G401 (cell line): ENCODE measurements around the gene WDR55. TPM values are rescaled to one million over a fixed set of nuclear protein-coding genes. Genes with fewer than 3 reads are reported as not detected.
"Not testable (repeated sequence)": the region's sequence is repeated elsewhere in the genome, so short reads cannot be mapped to it uniquely, and the experiment has no call there.

Source experiments
- DNase-seq: peaks from one replicate; pipeline ENCODE4 v3.0.0-alpha.2; 2015; ENCODE audit warnings: low spot score
- in situ Hi-C: cut with HindIII; loops from 2 replicates; pipeline ENCODE4 v1.10.0; 2016; ENCODE audit warnings: low sequenced_read_pairs, mixed read lengths
- total RNA-seq: library from RNA; depleted of rRNA; stranded (reverse); fragments of >200 nt; shearing (Covaris generic); gene quantifications from 2 replicates; pipeline ENCODE4 v1.2.3, GENCODE V29; 2014; rRNA removed

Gene WDR55
- total RNA-seq, result 19.3 and 27.2 TPM in 2 replicates

- peak; percentile 95 for DNase-seq
- in situ Hi-C loops, result no loop called here
Measured at GRCh38 chr5:140664359-140665119, at the start of gene WDR55. Gene WDR55, plus strand, starts transcription at chr5:140664904. Its CDS starts 9 bp downstream, at chr5:140664913.

GRCh38 chr5:140622301-140622700, 42.4 kb upstream of the WDR55 start:
- in situ Hi-C loops, result no loop called here
- DNase-seq, result no peak

GRCh38 chr5:140623061-140623460, 41.6 kb upstream of the WDR55 start:
- in situ Hi-C loops, DNase-seq: not testable (repeated sequence)

GRCh38 chr5:140624886-140625285, 39.8 kb upstream of the WDR55 start:
- in situ Hi-C loops, DNase-seq: not testable (repeated sequence)

- DNase-seq, result no peak
- in situ Hi-C loops, result no loop called here
Measured at GRCh38 chr5:140627972-140628371, 36.7 kb upstream of the WDR55 start.

GRCh38 chr5:140628711-140629110, 36.0 kb upstream of the WDR55 start:
- DNase-seq, result no peak
- in situ Hi-C loops, result no loop called here

- in situ Hi-C loops, result no loop called here
- peak; percentile 6 for DNase-seq
Measured at GRCh38 chr5:140630292-140631035, 34.2 kb upstream of the WDR55 start.

- in situ Hi-C loops, result no loop called here
- DNase-seq, result peak; percentile 52
Measured at GRCh38 chr5:140631036-140631417, 33.7 kb upstream of the WDR55 start.

GRCh38 chr5:140631831-140632365, 32.8 kb upstream of the WDR55 start:
- in situ Hi-C loops, result no loop called here
- DNase-seq, result peak; percentile 75

- peak; percentile 85 for DNase-seq
- in situ Hi-C loops, result no loop called here
Measured at GRCh38 chr5:140632366-140633020, 32.2 kb upstream of the WDR55 start.

GRCh38 chr5:140633021-140633471, 31.7 kb upstream of the WDR55 start, which contains the start of gene CD14:
Gene CD14, minus strand, starts transcription at chr5:140633175. Its CDS starts 104 bp downstream, at chr5:140633071.
- in situ Hi-C loops, result no loop called here
- peak; percentile 74 for DNase-seq

GRCh38 chr5:140633501-140633900, 31.2 kb upstream of the WDR55 start:
- no peak for DNase-seq
- in situ Hi-C loops, result no loop called here

- no peak for DNase-seq
- in situ Hi-C loops, result no loop called here
Measured at GRCh38 chr5:140634103-140634502, 30.6 kb upstream of the WDR55 start.

GRCh38 chr5:140635291-140636257, 29.1 kb upstream of the WDR55 start:
- no peak for DNase-seq
- in situ Hi-C loops, result no loop called here

GRCh38 chr5:140637371-140638100, 27.2 kb upstream of the WDR55 start:
- in situ Hi-C loops, result no loop called here

GRCh38 chr5:140638898-140639147, 25.9 kb upstream of the WDR55 start:
- in situ Hi-C loops, DNase-seq: not testable (repeated sequence)

More at GRCh38 chr5:140637371-140638100, 27.2 kb upstream of the WDR55 start:
- DNase-seq, result no peak

GRCh38 chr5:140639148-140639981, 25.3 kb upstream of the WDR55 start, which contains the start of gene TMCO6:
Gene TMCO6, plus strand, starts transcription at chr5:140639451. Its CDS starts 77 bp downstream, at chr5:140639528.
- peak; percentile 97 for DNase-seq
- in situ Hi-C loops, result no loop called here
